HG03565 (cell line): ENCODE results near the gene RHOJ.

ENCODE experiments used
- ATAC-seq: cut with Tn5 transposase; IDR thresholded peaks from one replicate; pipeline ENCODE4 v1.9.1; 2021; ENCODE audit warnings: mild to moderate bottlenecking, moderate library complexity; ENCODE audit not compliant: unreplicated experiment

RHOJ gene

DNA sequence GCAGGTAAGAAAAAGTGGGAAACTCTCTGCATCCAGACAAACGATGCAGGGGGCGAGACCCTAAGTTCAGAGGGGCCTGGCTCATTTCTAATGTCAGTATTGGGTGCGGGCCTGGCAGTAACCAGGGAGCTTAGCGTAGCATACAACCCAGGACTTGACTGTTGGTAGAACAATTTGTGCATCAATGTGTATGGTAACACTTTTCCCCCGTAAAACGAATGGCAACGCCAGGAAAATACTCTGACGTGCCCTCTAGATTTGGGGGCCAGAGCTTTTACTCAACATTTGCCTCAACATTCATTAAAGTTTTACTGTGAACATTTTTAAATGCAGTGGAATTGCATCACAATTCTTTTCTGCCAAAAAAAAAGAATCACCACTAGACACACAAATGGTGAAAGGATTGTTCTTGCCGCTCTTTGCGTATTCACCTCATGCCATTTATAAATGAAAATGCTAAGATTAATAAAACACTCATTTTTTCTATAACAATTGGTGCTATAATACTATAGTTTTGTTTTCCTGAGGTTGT lies 867 bp downstream of the RHOJ start:
- no peak for ATAC-seq

GRCh38 chr14:63205866-63206265 lies 1.6 kb downstream of the RHOJ start:
- no peak for ATAC-seq

GRCh38 chr14:63209160-63209559 lies 4.9 kb downstream of the RHOJ start:
- no peak for ATAC-seq

DNA sequence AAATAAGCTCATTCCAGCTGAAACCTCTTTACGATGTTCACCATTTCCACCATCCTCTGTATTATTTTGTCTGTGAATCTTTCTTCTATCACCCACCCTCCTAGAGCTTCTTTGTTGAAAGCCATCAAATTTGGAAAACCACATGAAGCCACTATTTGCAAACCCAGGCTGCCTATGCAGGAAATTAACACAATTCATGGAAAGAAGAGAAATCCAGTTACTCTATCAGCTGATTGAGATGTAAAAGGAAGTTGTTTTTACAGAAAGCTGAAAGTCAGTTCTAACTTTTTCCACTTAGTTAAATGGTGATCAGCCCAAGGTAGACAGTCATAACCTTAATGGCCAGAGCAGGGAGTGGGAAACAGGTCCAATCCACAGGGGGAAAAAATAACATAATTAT lies 6.6 kb downstream of the RHOJ start:
- no peak for ATAC-seq

DNA sequence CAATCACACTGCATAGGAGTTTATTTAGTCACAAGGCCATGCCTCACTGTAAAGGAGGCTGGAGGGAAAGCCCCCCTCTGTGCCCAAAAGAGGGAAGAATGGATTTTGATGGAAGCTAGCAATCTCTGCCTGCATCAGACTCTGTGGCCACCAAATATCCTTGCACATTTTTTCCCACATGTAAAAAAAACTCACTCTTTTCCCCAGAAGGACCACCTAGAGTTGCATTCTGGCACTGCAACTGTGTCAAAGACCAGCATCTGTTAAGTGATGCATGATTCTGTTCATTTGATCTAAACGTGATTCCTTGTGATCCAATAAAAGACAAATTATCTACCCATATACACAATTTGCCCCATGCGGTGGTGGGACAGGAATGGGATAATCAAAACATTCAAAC lies 8.0 kb downstream of the RHOJ start:
- ATAC-seq: no peak

DNA sequence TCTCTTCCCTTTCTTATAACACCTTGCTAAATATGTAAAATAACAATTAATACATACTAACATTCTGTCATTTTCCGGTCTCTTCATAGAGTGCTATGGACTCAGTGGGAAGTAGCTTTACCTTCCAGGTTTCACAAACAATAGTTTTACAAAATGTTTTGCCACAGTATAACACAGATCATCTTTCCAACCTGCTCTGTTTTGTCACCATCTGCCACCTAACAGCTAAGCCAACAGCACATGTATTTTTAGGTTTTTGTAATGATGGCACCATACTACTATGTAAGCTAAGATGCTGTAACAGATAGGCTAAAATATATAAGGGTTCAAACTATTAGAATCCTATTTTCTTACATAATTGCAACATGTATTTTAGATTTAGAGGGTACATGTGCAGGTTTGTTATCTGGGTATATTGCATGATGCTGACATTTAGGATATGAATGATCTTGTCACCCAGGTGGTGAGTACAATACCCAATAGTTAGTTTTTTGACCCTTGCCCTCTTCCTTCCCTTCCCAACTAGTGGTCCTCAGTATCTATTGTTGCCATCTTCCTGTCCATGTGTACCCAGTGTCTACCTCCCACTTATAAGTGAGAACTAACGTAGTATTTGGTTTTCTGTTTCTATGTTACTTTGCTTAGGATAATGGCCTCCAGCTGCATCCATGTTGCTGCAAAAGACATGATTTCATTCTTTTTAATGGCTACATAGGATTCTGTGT lies 8.7 kb downstream of the RHOJ start:
- ATAC-seq: no peak

DNA sequence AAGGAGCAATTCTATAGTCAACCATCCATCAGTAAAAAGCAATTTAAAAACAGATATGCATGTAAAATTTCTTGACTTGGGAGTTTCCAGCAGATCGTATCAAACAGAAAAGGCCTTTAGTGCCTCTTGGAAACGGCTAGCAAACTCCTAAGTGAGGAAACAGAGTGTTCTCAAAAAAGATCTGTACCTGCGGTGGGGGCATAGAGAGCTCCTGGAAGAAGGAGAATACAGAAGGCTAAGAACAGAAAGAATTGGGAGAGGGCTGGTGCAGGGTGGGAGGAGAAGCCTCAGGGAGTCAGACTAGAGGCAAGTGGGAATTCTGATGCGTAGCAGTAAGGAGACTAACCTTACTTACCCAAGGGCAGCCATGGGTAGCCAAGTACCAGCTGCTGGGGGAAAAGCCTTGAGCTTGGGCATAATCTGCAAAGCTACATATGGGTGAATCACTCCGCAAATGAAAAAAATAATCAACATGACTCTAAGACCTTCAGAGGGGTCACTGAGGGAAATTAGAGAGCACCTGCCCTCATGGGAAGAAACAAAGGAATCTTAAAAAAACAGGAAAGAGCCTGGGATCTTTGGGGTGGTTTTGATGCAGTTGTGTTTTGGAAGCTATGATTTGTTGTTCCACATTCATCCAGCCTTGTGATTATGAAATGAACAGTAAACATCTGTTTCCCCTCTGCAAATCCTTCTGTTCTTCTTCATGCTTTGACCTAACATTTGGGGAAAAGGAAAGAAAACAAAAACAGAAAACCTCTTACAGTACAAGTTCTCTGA lies 10.4 kb downstream of the RHOJ start:
- no peak for ATAC-seq

- no peak for ATAC-seq
These were observed 16.3 kb downstream of the RHOJ start for GRCh38 chr14:63220526-63220925.

DNA sequence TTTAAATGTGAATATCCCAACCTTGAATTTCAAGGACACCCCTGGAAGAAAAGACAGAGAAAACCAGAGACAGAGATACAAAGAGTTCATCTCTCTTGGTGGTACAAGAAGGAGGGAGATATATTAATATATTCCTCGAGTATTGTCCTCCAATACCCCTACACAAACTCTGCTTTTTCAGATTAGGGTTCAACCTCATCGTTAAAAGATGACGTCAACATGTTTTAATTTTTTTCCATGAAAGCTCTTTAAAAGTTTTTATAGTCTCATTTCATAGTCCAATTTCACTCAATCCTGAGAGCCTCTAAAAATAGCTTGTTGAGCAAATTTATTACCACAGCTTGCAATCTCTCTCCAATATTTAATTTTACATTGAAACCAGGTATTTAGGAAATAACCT lies 19.4 kb downstream of the RHOJ start:
- no peak for ATAC-seq

DNA sequence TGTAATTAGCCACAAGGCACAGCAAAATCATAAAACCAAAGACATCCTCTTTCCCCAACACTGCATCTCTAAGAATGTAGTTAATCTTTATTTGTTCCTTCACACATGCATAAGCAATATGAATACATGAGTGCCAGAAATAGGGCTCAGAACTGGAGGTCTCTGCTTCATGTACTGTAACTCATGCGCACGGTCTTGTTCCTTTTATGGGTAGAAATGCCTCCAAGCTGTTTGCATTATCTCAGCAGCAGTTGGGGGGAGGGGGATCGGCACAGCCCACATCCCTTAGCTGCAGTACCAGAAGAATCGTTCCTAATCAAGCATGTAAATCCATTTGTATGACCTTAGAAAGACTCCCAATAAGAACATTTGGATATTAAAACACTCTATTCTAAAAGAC lies 20.0 kb downstream of the RHOJ start:
- no peak for ATAC-seq

DNA sequence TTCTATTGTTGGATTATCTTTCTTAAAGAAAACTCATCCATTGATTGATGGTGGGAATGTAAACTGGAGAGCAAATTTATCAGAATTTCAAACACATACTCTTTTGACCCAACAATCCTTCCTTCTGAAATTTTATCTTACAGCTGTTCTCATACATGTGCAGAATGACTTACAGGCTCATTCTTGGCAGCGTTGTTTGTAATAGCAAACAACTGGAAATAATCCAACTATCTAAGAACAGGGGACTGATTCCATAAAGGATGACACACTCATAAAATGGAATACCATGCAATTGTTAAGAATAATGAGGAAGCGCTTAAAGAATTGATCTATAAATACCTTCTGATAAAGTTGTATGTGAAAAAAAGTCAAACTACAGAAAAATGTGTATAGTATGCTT lies 24.0 kb downstream of the RHOJ start:
- no peak for ATAC-seq

- ATAC-seq: no peak
These were observed 25.3 kb downstream of the RHOJ start for GRCh38 chr14:63229330-63230059.

DNA sequence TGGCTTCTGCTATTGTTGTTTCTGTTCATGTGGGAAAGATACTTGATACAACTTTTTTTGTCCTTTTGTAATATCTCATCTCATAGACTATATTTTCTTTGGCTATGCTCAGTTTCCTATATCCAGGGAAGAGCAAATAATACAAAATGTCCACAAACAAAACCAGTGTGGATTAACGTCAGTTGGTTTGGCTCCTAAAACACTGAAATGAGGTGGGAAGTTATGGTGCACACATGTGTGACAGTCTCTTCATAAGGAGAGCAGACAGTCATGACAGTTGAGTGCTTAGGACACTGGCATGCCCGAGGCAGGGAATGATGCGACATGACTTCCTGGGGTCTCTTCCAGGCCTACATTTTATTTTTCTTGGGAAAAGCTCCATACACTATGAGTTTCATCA lies 27.5 kb downstream of the RHOJ start:
- ATAC-seq: no peak

GRCh38 chr14:63237791-63238190 lies 33.5 kb downstream of the RHOJ start:
- no peak for ATAC-seq

DNA sequence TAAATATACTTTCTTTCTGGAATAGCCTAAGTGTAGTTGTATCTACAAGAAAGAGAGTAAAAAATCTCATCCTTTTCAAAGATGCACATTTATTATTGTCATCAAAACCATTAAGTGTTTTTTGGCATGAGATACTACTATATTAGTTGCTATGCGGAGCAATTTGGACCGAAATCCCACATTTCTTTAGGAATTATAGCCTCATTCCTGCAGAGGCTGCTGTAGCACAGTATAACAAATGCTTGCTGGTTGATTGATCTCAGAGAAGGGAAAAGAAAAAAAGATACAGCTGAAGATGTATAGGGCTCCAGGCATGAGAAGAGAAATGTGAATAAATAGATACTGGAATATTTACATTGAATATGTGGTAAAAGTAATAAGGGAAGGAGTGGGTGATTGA lies 36.0 kb downstream of the RHOJ start:
- ATAC-seq: no peak

DNA sequence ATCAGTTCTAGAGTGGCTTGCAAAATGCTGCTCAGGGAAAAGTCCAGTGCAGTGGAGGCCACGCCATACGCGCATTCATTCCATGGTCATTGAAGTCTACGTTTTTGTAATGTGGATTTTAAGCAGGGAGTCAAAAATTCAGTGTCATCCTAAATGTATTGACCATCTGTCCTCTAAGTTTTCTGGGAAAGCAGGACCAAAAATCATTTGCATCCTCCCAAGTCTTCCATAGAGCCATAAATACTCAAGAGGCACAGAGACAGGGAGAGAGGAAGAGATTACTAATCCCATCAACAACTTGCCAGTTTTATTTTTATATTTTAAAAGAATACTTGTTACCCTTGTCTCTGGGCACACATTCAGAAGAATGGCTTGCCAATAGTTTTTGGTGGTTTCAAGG lies 36.9 kb downstream of the RHOJ start:
- no peak for ATAC-seq

- no peak for ATAC-seq
These were observed 39.4 kb downstream of the RHOJ start for GRCh38 chr14:63243646-63244045.

GRCh38 chr14:63245893-63246292 lies 41.6 kb downstream of the RHOJ start:
- no peak for ATAC-seq

DNA sequence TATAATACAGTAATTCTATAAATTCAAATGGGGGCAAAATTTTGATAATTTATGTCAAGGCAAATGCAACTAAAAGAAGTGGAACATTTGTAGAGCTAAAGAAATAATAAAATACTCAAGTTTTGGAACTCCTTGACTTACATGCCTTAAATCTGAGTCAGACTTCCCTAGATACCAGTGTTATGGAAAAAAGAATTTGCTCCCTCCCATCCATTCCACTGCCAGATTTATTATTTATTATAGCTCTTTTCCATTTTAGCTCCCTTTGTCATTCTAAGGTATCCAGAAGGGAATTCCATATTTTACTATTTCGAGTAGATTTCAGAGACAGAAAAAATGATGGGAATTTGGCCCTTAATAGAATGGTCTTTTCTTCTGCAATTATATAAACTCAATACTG lies 44.0 kb downstream of the RHOJ start:
- ATAC-seq: no peak

DNA sequence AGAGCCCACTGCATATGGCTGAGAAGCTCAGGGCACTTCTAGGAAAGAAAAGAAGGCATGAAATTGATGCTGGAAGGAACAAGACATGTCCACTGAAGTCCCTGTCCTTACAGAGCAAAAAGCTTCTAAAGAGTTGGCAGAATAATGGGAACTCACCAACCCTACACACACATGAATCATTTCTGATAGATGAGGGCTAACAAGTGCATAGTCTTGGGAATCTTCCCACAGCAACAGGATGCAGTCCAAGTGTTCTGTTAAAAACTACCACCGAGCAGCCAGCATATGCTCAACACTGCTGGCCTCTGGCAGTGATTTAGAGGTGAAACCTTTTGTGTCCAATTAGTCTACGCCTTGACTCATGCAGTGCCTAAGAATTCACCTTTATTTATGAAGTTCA lies 44.8 kb downstream of the RHOJ start:
- no peak for ATAC-seq

GRCh38 chr14:63257299-63257698 lies 53.1 kb downstream of the RHOJ start:
- ATAC-seq: no peak

- no peak for ATAC-seq
These were observed 58.2 kb downstream of the RHOJ start for GRCh38 chr14:63262446-63262845.
